Prostate gland (tissue), 2 donors: ENCODE results near the gene TAF7.

Source experiments
- POLR2A ChIP-seq: fragments of 450-650 bp; IDR thresholded peaks from one replicate; pipeline ENCODE4 v1.6.1; 2016; ENCODE audit warnings: antibody characterized with exemption, mild to moderate bottlenecking
- TF ChIP-seq, protein P1 (sequence below), 4 experiments: fragments of 200-600 bp in 2 of 4; fragments of 450-650 bp in 2 of 4; sonication (generic) in 2 of 4; IDR thresholded peaks; 1 replicate in 3 of 4; 2 replicates in 1 of 4; pipeline ENCODE4 v1.5.1; 2016 to 2019; ENCODE audit warnings: antibody characterized with exemption in 4 of 4, mild to moderate bottlenecking in 2 of 4, moderate library complexity in 2 of 4

DNA sequence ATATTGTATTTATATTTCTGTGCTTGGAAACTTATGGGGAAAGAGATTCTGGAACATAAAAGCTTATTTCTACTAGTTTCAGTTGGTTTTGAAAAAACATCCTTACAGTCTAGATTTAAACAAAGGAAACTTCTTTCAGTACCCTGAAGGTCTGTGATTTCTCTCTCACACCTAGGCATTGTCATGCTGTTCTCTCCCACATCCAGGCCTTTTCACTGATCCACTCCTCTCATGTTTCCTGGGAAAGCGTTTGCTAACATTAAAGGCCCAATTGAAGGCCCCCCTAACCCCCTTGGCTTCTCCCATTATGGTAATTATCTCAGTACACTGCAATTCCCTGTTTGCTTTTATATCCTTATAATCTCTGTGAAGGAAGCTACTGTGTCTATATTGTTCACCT is 22.2 kb upstream of the TAF7 start:
- TF ChIP-seq POLR2A, result no peak
- TF ChIP-seq, protein P1, sequence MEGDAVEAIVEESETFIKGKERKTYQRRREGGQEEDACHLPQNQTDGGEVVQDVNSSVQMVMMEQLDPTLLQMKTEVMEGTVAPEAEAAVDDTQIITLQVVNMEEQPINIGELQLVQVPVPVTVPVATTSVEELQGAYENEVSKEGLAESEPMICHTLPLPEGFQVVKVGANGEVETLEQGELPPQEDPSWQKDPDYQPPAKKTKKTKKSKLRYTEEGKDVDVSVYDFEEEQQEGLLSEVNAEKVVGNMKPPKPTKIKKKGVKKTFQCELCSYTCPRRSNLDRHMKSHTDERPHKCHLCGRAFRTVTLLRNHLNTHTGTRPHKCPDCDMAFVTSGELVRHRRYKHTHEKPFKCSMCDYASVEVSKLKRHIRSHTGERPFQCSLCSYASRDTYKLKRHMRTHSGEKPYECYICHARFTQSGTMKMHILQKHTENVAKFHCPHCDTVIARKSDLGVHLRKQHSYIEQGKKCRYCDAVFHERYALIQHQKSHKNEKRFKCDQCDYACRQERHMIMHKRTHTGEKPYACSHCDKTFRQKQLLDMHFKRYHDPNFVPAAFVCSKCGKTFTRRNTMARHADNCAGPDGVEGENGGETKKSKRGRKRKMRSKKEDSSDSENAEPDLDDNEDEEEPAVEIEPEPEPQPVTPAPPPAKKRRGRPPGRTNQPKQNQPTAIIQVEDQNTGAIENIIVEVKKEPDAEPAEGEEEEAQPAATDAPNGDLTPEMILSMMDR (IDR thresholded peaks at IDR 0.05), result no peak
